Uterus (tissue), 4 donors: ENCODE results near the gene SNTG2. TPM values are rescaled to one million over a fixed set of nuclear protein-coding genes. Genes with fewer than 3 reads are reported as not detected.

Experiments used
- DNase-seq, 2 donors: peaks; one replicate each; pipeline ENCODE4 v3.0.0-alpha.2; 2019 to 2020
- H3K27ac ChIP-seq, 2 donors: fragments of 200-600 bp; sonication (generic); 1 replicate in 1 of 2; 2 replicates in 1 of 2; pipeline ENCODE4 v1.5.1; 2016 to 2018
- H3K27me3 ChIP-seq, 2 donors: fragments of 200-600 bp; sonication (generic); one replicate each; pipeline ENCODE4 v1.5.1; 2018 to 2019; ENCODE audit warnings: control low read depth in 1 of 2
- H3K36me3 ChIP-seq, 2 donors: fragments of 200-600 bp; sonication (generic); one replicate each; pipeline ENCODE4 v1.5.1; 2019; ENCODE audit warnings: control low read depth in 1 of 2
- H3K4me1 ChIP-seq, 2 donors: fragments of 200-600 bp; sonication (generic); one replicate each; pipeline ENCODE4 v1.5.1; 2018 to 2019; ENCODE audit warnings: control low read depth in 1 of 2
- H3K4me3 ChIP-seq, 2 donors: fragments of 200-600 bp; sonication (generic); 1 replicate in 1 of 2; 2 replicates in 1 of 2; pipeline ENCODE4 v1.5.1; 2018 to 2019; ENCODE audit warnings: mild to moderate bottlenecking in 1 of 2
- H3K9me3 ChIP-seq, 2 donors: fragments of 200-600 bp; sonication (generic); one replicate each; pipeline ENCODE4 v1.5.1; 2019; ENCODE audit warnings: control low read depth in 1 of 2
- CTCF ChIP-seq, 4 experiments: fragments of 200-600 bp in 2 of 4; fragments of 450-650 bp in 2 of 4; sonication (generic) in 2 of 4; IDR thresholded peaks; one replicate each; pipeline ENCODE4 v1.5.1; 2016 to 2019; ENCODE audit warnings: antibody characterized with exemption in 4 of 4, mild to moderate bottlenecking in 2 of 4, moderate library complexity in 1 of 4
- POLR2A ChIP-seq, 2 donors: fragments of 450-650 bp; IDR thresholded peaks; one replicate each; pipeline ENCODE4 v1.6.1; 2016; ENCODE audit warnings: antibody characterized with exemption in 2 of 2, mild to moderate bottlenecking in 1 of 2, moderate library complexity in 1 of 2
- intact Hi-C: fragments of 100-400 bp; cut with DNase I; formaldehyde crosslinking; loops from one replicate; pipeline ENCODE4 v1.15.1; 2023; ENCODE audit warnings: low total_unique reads
- total RNA-seq, 4 donors: library from RNA; depleted of rRNA in 3 of 4; stranded (reverse); fragments of >200 nt in 3 of 4; gene quantifications; one replicate each; pipeline versions ENCODE4 v1.1.0 to v1.2.4, GENCODE V29; 2014 to 2023
- donor health status: DM: yes; HTN: yes; CAD: no.

The SNTG2 gene
- total RNA-seq, 4 donors from 2014 or later = 3.2 to 46.2 (median 31.4) TPM

- TF ChIP-seq CTCF (IDR thresholded peaks at IDR 0.05) = no peak
- TF ChIP-seq POLR2A (IDR thresholded peaks at IDR 0.05) = no peak
Measured at GRCh38 chr2:916935-917334, 33.7 kb upstream of the SNTG2 start.

GRCh38 chr2:919672-920071 is 31.0 kb upstream of the SNTG2 start:
- intact Hi-C loops = no loop called here
- no peaks in the 10 kb centered on the region for H3K36me3 ChIP-seq
- no peak overlapping the region for H3K27ac ChIP-seq
- no peak overlapping the region for H3K4me3 ChIP-seq
- no peaks in the 10 kb centered on the region for H3K4me1 ChIP-seq
- no peak for TF ChIP-seq CTCF (IDR thresholded peaks at IDR 0.05)
- TF ChIP-seq POLR2A (IDR thresholded peaks at IDR 0.05) = no peak
- no peak for DNase-seq
- no peaks in the 10 kb centered on the region for H3K27me3 ChIP-seq
- H3K9me3 ChIP-seq = no peaks in the 10 kb centered on the region

More at GRCh38 chr2:916935-917334, 33.7 kb upstream of the SNTG2 start:
- DNase-seq = no peak
- Histone ChIP-seq H3K4me1 (no peaks in the 10 kb centered on the region), H3K9me3 (no peaks in the 10 kb centered on the region), H3K27me3 (no peaks in the 10 kb centered on the region), H3K27ac (no peak overlapping the region), H3K36me3 (no peaks in the 10 kb centered on the region), H3K4me3 (no peak overlapping the region)
- intact Hi-C loops = no loop called here

GRCh38 chr2:920573-920972 is 30.1 kb upstream of the SNTG2 start:
- H3K4me3 ChIP-seq = no peak overlapping the region
- H3K27me3 ChIP-seq = no peaks in the 10 kb centered on the region
- H3K36me3 ChIP-seq = no peaks in the 10 kb centered on the region
- H3K4me1 ChIP-seq = no peaks in the 10 kb centered on the region
- DNase-seq = no peak
- H3K27ac ChIP-seq = no peak overlapping the region
- TF ChIP-seq POLR2A (IDR thresholded peaks at IDR 0.05) (no peak), CTCF (IDR thresholded peaks at IDR 0.05) (no peak)
- H3K9me3 ChIP-seq = no peaks in the 10 kb centered on the region
- intact Hi-C loops = no loop called here

- intact Hi-C loops = no loop called here
- Histone ChIP-seq H3K4me3 (no peak overlapping the region), H3K9me3 (no peaks in the 10 kb centered on the region), H3K4me1 (no peaks in the 10 kb centered on the region), H3K27me3 (no peaks in the 10 kb centered on the region), H3K27ac (no peak overlapping the region), H3K36me3 (no peaks in the 10 kb centered on the region)
- TF ChIP-seq POLR2A (IDR thresholded peaks at IDR 0.05) = no peak
- no peak for TF ChIP-seq CTCF (IDR thresholded peaks at IDR 0.05)
- no peak for DNase-seq
Measured at GRCh38 chr2:920999-921398, 29.6 kb upstream of the SNTG2 start.

GRCh38 chr2:922185-922584 is 28.5 kb upstream of the SNTG2 start:
- H3K27ac ChIP-seq = no peak overlapping the region
- no peaks in the 10 kb centered on the region for H3K4me1 ChIP-seq
- no peak for DNase-seq
- H3K36me3 ChIP-seq = no peaks in the 10 kb centered on the region
- TF ChIP-seq CTCF (IDR thresholded peaks at IDR 0.05) (no peak), POLR2A (IDR thresholded peaks at IDR 0.05) (no peak)
- no peaks in the 10 kb centered on the region for H3K27me3 ChIP-seq
- intact Hi-C loops = no loop called here
- H3K9me3 ChIP-seq = no peaks in the 10 kb centered on the region
- no peak overlapping the region for H3K4me3 ChIP-seq
